Astrocyte of the cerebellum (primary cell): Measurements from ENCODE around the gene BHLHE23.

Experiments
- DNase-seq: peaks from one replicate; pipeline ENCODE4 v3.0.0-alpha.2; 2011; ENCODE audit warnings: low read depth
- H3K4me3 ChIP-seq: 2 replicates; pipeline ENCODE4 v1.5.1; 2011; ENCODE audit warnings: mild to moderate bottlenecking, low read depth, low read length, moderate library complexity
- CTCF ChIP-seq: IDR thresholded peaks from 2 replicates; pipeline ENCODE4 v1.5.1; 2012; ENCODE audit warnings: low read length, low read depth, moderate library complexity, mild to moderate bottlenecking; ENCODE audit errors: missing control alignments
- in situ Hi-C: cut with HindIII; loops from 2 replicates; pipeline ENCODE4 v1.10.0; 2017; ENCODE audit warnings: low sequenced_read_pairs

The BHLHE23 gene

GRCh38 chr20:63027221-63027921 lies 20.6 kb upstream of the BHLHE23 start:
- H3K4me3 ChIP-seq: no peak overlapping the region
- no peak for DNase-seq
- TF ChIP-seq CTCF: no peak
- in situ Hi-C loops: no loop called here

GRCh38 chr20:63026582-63027165 lies 19.9 kb upstream of the BHLHE23 start:
- no peak for DNase-seq
- in situ Hi-C loops: no loop called here
- TF ChIP-seq CTCF: no peak

GRCh38 chr20:63025534-63026331 lies 19.0 kb upstream of the BHLHE23 start:
- TF ChIP-seq CTCF: no peak
- H3K4me3 ChIP-seq: no peak overlapping the region
- in situ Hi-C loops: no loop called here
- no peak for DNase-seq

More at GRCh38 chr20:63026582-63027165, 19.9 kb upstream of the BHLHE23 start:
- no peak overlapping the region for H3K4me3 ChIP-seq

- no peak for DNase-seq
- TF ChIP-seq CTCF: no peak
- in situ Hi-C loops: no loop called here
These were observed 18.0 kb upstream of the BHLHE23 start for GRCh38 chr20:63024573-63025392.

GRCh38 chr20:63023936-63024571 lies 17.3 kb upstream of the BHLHE23 start:
- no peak for TF ChIP-seq CTCF
- in situ Hi-C loops: no loop called here
- DNase-seq: no peak
- no peak overlapping the region for H3K4me3 ChIP-seq

More at GRCh38 chr20:63024573-63025392, 18.0 kb upstream of the BHLHE23 start:
- H3K4me3 ChIP-seq: no peak overlapping the region
